HG02885 (cell line): ENCODE results near the gene PAIP2.
"Not testable (repeated sequence)": the region's sequence is repeated elsewhere in the genome, so short reads cannot be mapped to it uniquely, and the experiment has no call there.

Source experiments
- ATAC-seq: cut with Tn5 transposase; IDR thresholded peaks from one replicate; pipeline ENCODE4 v1.9.1; 2021; ENCODE audit warnings: mild to moderate bottlenecking; ENCODE audit not compliant: unreplicated experiment, poor library complexity

PAIP2 gene

GRCh38 chr5:139314276-139314675 is 27.4 kb upstream of the PAIP2 start:
- no peak for ATAC-seq

GRCh38 chr5:139315056-139315615 is 26.5 kb upstream of the PAIP2 start:
- ATAC-seq = no peak

- ATAC-seq = no peak
These were observed 5.8 kb upstream of the PAIP2 start for GRCh38 chr5:139335811-139336210.

GRCh38 chr5:139340051-139340450 is 1.6 kb upstream of the PAIP2 start:
- ATAC-seq = no peak

GRCh38 chr5:139341187-139341688 is 416 bp upstream of the PAIP2 start:
- ATAC-seq = no peak

GRCh38 chr5:139342423-139342723 is 719 bp downstream of the PAIP2 start:
- ATAC-seq = no peak

- no peak for ATAC-seq
These were observed 1.8 kb downstream of the PAIP2 start for GRCh38 chr5:139343476-139343875.

GRCh38 chr5:139344177-139344576 is 2.5 kb downstream of the PAIP2 start:
- ATAC-seq = no peak

GRCh38 chr5:139345442-139345841 is 3.8 kb downstream of the PAIP2 start:
- not testable (repeated sequence) for ATAC-seq

- ATAC-seq = not testable (repeated sequence)
These were observed 6.2 kb downstream of the PAIP2 start for GRCh38 chr5:139347863-139348262.

GRCh38 chr5:139354186-139354585 is 12.5 kb downstream of the PAIP2 start:
- ATAC-seq = no peak

GRCh38 chr5:139355900-139356299 is 14.2 kb downstream of the PAIP2 start:
- not testable (repeated sequence) for ATAC-seq

- no peak for ATAC-seq
These were observed 16.4 kb downstream of the PAIP2 start for GRCh38 chr5:139358064-139358463.

GRCh38 chr5:139360384-139360783 is 18.7 kb downstream of the PAIP2 start:
- no peak for ATAC-seq

- ATAC-seq = no peak
These were observed 20.3 kb downstream of the PAIP2 start for GRCh38 chr5:139361835-139362429.

GRCh38 chr5:139363937-139364336 is 22.3 kb downstream of the PAIP2 start:
- no peak for ATAC-seq

- ATAC-seq = no peak
These were observed 22.8 kb downstream of the PAIP2 start for GRCh38 chr5:139364466-139364865.

GRCh38 chr5:139368613-139369012 is 27.0 kb downstream of the PAIP2 start:
- no peak for ATAC-seq

- no peak for ATAC-seq
These were observed 27.5 kb downstream of the PAIP2 start for GRCh38 chr5:139369181-139369580.

GRCh38 chr5:139371482-139372435 is 30.1 kb downstream of the PAIP2 start:
- ATAC-seq = no peak

- ATAC-seq = no peak
These were observed 33.3 kb downstream of the PAIP2 start for GRCh38 chr5:139374909-139375308.
